GM12864 (cell line): ENCODE results near the gene POLR2J.
A peak's percentile ranks its signal among the peaks of the same experiment; 100 is the strongest.
"Not testable (repeated sequence)": the region's sequence is repeated elsewhere in the genome, so short reads cannot be mapped to it uniquely, and the experiment has no call there.

ENCODE experiments used
- DNase-seq: peaks from one replicate; pipeline ENCODE4 v3.0.0-alpha.2; 2011; ENCODE audit warnings: low read depth
- H3K4me3 ChIP-seq: 2 replicates; pipeline ENCODE4 v1.5.1; 2011; ENCODE audit warnings: mild to moderate bottlenecking, low read depth, low read length, control low read depth
- CTCF ChIP-seq: IDR thresholded peaks from 2 replicates; pipeline ENCODE4 v1.5.1; 2011; ENCODE audit warnings: low read depth, mild to moderate bottlenecking, moderate library complexity, low read length, control low read depth, inconsistent platforms; ENCODE audit errors: missing control alignments

Gene POLR2J

GRCh38 chr7:102497308-102497707 is 18.6 kb upstream of the POLR2J start:
- H3K4me3 ChIP-seq, DNase-seq: not testable (repeated sequence)

GRCh38 chr7:102496861-102497260 is 18.1 kb upstream of the POLR2J start:
- not testable (repeated sequence) for H3K4me3 ChIP-seq, DNase-seq

DNA sequence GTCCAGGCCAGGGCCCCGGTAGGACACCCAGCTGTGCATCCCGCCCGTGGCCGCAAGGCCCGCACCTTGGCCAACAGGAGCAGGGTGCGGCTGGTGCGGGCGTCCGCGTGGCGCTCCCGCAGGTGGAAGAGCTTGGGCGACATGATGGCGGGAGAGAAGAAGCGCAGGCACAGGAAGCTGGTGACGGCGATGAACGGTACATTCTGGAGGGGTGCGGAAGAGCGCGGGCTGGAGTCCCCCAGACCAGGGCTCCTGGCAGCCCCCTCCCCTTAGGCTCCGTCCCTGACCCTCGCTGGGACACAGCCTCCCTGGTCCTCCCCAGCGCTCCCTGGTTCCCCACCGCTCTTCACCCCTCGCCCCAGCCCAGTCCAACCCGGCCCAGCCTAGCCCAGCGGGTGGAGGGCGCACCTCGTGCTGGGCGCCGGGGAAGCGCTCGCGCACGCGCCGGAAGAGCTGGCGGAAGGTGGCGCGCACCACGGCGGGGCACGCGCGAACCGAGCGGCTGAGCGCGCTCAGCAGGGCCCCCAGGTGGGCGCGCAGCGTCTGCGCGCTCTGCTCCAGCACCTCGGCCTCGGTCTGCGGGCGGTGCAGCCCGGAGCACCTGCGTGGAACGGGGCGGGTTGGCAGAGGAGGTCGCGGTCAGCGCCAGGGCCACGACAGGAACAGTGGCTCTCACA is 15.9 kb upstream of the POLR2J start:
- not testable (repeated sequence) for H3K4me3 ChIP-seq, DNase-seq

- not testable (repeated sequence) for H3K4me3 ChIP-seq, DNase-seq
Measured at GRCh38 chr7:102494026-102494425, 15.3 kb upstream of the POLR2J start.

DNA sequence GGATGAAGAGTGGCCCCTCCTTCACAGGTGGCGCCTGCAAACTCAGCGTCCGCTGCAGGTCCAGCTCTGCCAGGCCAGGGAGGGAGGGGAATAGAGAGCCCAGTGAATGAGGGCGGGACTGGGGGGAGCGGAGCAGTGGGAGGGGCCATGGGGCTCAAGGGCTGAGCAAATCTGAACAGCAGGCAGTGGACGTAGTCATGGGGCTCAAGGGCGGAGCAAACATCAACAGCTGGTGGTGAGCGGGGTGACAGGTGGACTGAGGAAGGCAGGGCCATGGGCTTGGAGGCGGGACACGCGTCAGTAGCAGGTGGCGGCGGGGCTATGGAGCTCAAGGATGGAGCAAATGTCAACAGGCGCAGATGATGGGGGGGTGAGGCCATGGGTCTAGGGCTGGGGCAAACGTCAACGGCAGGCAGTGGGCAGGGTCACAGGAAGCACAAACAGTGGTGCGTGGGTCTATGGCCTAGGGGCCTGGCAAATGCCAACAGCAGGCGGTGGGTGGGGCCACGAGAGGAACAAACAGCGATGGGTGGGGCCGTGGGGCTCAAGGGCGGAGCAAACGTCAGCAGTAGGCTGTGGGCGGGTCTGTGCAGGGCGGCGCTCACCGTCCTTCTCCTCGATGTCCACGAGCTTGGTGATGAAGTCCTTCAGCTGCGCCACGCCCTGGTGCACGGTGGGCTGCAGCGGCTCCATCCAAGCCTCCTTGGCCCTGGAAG is 14.7 kb upstream of the POLR2J start:
- DNase-seq, H3K4me3 ChIP-seq: not testable (repeated sequence)

DNA sequence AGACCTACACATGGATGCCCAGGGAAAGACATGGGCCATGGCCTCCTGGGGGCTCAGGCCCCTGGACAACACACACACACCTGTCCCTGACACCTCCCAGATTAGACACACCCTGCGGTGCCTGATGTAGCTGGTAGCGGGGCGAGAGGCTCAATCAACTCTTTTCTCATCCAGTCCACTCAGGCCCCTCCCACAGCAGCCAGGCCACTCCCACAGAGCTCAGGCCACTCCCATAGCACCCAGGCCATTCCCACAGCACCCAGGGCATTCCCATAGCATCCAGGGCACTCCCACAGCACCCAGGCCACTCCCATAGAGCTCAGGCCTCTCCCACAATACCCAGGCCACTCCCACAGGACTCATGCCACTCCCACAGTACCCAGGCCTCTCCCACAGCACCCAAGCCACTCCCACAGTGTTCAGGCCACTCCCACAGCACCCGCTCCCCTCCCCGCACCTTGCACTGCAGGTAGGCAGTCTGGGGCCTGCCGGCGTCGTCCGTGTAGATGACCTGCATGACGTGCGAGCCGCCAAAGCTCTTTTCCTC is 11.9 kb upstream of the POLR2J start:
- H3K4me3 ChIP-seq, DNase-seq: not testable (repeated sequence)

- DNase-seq, result not testable (repeated sequence)
Measured at GRCh38 chr7:102484317-102484716, 5.6 kb upstream of the POLR2J start.

GRCh38 chr7:102481962-102482361 is 3.2 kb upstream of the POLR2J start:
- not testable (repeated sequence) for H3K4me3 ChIP-seq, DNase-seq

More at GRCh38 chr7:102484317-102484716, 5.6 kb upstream of the POLR2J start:
- H3K4me3 ChIP-seq, result not testable (repeated sequence)

- not testable (repeated sequence) for H3K4me3 ChIP-seq, DNase-seq
- TF ChIP-seq CTCF, result peak; percentile 42
Measured at GRCh38 chr7:102479982-102480637, 1.4 kb upstream of the POLR2J start.

GRCh38 chr7:102479209-102479584 is 475 bp upstream of the POLR2J start:
- DNase-seq, H3K4me3 ChIP-seq: not testable (repeated sequence)

DNA sequence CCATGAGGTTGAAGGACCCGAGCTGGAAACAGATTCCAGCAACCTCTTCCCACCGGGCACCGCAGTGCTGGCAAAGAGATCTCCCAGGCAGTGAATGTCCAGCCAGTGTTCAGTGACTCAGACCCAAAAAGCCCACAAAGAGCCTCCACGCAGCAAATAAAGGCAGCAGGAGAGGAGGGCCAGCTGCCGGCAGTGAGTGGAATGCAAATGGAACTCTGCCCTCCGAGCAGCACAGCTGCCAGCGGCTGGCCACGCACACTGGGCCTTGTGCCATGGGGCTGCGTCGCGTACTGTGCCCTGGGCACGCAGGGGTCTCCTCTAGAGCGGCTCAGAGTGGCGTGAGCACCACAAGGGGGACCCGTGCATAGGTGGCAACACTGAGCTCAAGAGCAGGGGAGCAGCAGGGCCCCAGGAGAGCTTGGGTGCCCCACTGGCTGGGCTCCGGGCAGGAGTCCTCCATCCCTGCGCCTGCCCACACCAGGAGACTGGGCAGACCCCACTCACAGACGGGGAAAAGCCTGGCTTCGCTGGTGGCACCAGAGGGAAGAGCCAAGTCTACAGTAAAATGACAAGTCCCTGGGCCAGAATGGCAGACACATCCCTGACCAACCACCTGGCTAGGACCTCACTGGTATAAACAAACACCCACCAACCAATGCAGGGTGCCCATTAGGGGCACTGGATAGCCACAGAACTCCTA is 3.8 kb downstream of the POLR2J start:
- not testable (repeated sequence) for H3K4me3 ChIP-seq, DNase-seq

DNA sequence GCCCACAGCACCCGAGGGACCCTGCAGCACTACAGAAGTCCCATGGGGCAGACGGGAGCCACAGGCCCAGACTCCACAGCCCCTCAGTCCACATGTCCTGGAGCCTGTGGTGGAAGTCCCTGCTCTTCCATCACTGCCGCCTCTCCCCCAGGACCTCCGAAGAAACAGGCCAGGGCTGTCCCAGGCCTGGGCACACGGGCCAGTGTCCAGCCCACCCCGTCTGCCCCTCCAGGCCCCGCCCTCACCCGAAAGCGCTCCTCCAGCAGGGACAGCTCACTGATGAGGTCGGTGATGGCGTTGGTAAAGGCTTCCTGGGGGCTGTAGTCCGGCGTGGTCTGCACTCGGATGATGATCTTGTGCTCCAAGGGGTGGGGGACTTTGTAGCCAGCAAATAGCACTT is 4.6 kb downstream of the POLR2J start:
- DNase-seq, H3K4me3 ChIP-seq: not testable (repeated sequence)
